GM18909 (cell line): ENCODE data around the gene UCHL5.
"Not testable (repeated sequence)": the region's sequence is repeated elsewhere in the genome, so short reads cannot be mapped to it uniquely, and the experiment has no call there.

ENCODE experiments used
- ATAC-seq: cut with Tn5 transposase; IDR thresholded peaks from one replicate; pipeline ENCODE4 v1.9.1; 2021; ENCODE audit warnings: mild to moderate bottlenecking; ENCODE audit not compliant: unreplicated experiment, poor library complexity

The UCHL5 gene

DNA sequence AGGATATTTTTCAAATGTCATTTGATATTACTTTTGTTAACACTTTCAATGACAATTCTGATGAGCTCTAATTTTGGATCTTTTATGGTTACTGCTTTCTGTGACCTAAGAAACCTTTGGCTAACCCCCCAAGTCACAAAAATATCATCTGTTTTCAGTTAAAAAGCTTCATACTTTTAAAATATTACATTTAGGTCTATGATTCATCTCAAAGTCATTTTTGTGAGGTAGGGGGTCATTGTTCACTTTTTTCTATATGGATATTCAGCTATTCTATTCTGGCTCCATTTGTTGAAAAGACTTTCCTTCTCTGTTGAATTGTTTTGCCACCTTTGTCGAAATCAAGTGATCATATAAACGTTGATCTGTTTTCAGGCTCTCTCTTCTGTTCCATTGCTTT, 44.8 kb downstream of the UCHL5 start:
- no peak for ATAC-seq

DNA sequence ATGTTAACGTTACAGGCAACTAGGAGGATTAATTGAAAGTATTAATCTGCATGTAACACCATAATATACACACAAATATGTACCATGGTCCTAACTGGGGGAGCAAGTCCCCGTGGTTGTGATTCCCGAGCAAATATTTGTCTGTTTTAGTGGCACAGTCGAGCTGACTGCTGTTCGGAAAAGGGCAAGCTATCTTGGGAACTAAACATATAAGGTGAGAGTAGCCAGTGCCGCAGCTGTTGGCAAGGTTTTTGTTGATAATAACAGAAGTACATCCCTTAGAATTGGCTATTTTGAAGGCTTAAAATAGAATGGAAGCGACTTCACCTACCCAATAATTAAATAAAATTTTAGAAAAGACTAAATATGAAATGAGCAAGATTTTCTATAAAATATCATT, 45.5 kb downstream of the UCHL5 start:
- no peak for ATAC-seq

DNA sequence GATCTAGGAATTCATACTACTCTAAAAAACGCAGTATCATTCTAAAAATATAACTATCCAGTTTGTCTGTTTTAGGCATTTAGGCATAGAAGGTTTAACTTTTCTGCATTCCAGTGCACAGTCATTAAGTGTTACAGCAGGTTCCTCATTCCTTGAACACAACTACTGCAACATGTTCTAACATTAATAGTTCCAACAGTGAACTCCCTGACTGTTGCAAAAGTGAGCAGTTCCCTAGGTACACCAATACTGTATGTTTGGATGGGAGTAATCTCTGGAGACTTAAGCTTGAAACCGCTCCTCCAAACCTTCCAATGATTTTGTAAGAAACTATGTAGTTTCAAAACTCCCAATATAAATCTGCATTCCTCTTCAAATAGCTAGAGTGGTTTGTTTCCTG, 46.2 kb downstream of the UCHL5 start:
- no peak for ATAC-seq

DNA sequence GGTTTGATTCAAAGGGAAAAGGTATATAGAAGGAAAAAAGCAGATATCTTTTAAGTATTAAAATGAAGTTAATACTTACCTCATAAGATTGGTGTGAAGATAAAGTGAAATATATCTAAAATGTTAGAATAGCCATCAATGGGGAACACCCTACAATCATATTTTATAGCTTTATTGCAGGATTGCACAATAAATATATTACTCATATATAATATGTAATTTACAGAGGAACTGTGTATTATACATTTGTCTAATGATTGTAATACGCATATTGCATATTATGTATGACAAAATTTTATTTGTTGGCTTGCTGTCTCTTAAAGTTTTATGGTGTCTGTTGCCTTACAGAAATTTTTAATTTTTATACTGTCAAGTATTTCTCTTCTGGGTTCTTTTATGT, 47.8 kb downstream of the UCHL5 start:
- ATAC-seq: no peak

DNA sequence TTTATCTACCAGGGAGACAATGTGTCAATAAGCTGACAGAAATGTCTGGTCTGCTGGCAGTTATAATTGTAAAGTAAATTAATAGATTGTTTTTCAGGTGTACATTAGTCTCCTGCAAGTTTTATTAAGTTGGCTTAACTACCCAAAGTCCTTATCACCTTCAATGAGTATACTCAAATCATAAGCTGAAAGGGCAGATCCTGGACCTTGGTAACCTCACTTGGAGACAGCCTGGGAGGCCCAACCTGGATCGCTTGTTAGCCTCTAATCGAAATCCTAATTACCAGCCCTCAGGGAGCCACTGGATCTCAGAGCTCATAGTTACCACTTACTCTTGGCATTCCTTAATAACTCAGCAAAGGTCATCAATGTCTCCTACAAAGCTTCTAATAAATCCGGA, 49.7 kb downstream of the UCHL5 start:
- no peak for ATAC-seq

DNA sequence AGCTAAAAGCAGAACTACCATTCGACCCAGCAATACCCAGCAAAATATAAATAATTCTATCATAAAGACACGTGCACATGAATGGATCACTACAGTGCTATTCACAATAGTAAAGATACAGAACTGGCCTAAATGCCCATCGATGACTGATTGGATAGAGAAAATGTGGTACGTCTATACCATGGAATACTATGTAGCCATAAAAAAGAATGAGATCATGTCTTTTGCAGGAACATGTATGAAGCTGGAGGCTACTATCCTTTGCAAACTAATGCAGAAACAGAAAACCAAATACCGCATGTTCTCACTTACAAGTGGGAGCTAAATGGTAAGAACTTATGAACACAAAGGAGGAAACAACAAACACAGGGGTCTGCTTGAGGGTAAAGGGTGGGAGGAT, 53.4 kb downstream of the UCHL5 start:
- ATAC-seq: no peak

DNA sequence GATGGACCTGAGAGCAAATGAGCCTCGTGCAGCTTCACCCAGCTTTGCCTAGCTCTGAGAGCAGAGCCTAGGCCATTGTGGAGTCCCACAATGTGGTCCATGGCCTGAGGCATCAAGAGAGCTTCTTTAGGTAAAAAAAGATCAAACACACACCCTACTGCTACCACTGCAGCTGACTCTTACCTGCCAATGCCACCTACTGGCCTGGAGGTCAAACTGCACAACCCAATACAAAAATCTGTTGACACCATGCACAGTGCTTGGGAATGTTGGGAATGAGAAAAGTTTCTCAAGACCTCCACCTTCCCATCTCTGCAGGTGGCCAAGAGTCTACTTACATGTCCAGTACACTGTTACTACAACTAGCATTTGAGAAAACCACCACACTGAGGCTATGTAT, 60.6 kb downstream of the UCHL5 start:
- no peak for ATAC-seq

DNA sequence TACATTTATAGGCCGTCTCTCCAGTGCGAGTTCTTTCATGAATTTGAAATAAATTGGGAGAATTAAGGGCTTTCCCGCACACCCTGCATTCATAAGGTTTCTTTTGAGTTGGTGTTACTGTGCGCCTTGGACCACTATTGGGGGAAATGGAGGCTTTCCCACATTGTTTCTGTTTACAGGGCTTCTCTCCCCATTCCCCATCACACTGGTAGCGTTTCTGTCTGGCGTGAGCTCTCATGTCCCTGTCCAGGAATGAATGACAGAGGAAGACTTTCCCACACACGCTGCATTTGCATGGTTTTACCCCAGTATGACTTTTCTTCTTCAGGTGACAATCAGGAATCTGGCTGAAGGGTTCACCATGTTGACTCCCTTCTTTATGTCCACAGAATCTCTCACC, 65.0 kb downstream of the UCHL5 start:
- ATAC-seq: no peak

DNA sequence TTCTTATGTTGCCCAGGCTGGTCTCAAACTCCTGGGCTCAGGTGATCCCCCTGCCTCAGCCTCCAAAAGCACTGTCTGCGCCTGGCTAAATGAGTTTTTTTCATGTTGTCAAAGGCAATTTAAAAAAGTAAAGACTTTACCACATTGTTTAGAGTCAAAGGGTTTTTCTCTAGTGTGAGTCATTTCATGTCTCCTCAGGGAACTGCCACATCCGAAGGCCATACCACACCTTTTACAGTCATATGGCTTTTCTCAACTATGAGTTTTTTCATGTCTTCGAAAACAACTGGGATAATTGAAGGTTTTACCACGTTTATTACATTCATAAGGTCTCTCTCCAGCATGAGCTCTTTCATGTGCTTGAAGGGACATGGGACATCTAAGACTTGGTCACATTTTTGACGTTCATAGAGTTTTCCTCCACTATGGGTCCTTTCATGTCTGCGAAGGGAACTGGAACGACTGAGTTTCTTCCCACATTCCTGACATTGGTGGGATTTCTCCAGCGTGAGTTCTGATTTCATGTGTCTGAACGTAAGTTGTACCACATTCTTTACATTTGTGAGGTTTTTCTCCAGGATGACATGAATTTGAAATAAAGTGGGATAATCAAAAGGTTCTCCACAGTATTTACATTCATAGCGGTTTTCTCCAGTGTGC, 65.6 kb downstream of the UCHL5 start:
- no peak for ATAC-seq

DNA sequence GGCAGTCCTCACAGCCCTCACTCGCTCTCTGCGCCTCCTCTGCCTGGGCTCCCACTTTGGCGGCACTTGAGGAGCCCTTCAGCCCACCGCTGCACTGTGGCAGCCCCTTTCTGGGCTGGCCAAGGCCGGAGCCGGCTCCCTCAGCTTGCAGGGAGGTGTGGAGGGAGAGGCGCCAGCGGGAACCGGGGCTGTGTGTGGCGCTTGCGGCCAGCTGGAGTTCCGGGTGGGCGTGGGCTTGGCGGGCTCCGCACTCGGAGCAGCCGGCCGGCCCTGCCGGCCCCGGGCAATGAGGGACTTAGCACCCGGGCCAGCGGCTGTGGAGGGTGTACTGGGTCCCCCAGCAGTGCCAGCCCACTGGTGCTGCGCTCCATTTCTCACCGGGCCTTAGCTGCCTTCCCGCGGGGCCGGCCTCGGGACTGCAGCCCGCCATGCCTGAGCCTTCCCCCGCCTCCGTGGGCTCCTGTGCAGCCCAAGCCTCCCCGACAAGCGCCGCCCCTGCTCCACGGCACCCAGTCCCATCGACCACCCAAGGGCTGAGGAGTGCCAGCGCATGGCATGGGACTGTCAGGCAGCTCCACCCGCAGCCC, 72.3 kb downstream of the UCHL5 start:
- ATAC-seq: not testable (repeated sequence)

DNA sequence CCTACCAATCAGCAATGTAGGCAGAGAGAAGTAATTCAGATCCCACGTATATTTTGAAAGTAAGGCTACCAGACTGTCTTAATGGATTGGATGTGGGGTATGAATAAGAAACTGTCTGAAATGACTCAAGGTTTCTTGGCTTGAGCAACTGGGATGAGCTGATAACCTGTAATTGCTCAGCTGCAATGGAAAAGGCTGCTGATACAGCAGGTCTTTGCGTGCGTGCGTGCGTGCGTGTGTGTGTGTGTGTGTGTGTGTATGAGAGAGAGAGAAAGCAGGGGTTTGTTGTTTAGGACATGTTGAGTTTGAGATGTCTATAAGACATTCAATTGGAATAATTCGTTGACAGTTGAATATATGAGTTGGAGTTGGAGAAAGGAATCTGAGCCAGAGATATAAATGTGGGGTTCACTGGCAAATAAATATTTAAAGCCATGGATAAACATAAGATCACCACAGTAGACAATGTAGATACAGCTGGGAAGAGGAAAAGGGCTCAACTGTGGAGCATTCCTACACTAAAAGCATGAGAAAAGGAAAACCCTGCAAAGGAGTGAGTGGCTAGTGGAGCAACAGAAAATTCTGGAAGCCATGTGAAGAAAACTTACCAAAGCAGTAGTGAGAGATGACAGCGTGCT, 72.9 kb downstream of the UCHL5 start:
- ATAC-seq: no peak

DNA sequence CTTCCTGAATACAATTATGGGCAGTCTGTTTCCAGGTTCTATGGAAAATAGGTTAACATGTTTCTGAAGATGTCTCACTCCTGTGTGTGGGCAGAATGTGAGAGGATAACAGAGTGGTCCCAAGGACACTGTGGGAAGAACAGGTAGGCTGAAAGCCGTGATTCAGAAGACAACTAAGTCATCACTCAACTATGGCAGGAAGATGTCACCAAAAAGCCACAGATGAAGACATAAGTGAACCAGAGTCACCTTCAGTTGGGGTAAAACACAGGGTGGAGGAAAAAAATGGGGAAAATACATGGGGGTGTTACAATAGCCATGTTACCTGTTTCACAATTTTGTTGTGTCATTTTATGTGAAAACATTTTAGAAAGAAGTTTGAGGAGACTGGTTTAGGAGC, 75.1 kb downstream of the UCHL5 start:
- ATAC-seq: no peak

DNA sequence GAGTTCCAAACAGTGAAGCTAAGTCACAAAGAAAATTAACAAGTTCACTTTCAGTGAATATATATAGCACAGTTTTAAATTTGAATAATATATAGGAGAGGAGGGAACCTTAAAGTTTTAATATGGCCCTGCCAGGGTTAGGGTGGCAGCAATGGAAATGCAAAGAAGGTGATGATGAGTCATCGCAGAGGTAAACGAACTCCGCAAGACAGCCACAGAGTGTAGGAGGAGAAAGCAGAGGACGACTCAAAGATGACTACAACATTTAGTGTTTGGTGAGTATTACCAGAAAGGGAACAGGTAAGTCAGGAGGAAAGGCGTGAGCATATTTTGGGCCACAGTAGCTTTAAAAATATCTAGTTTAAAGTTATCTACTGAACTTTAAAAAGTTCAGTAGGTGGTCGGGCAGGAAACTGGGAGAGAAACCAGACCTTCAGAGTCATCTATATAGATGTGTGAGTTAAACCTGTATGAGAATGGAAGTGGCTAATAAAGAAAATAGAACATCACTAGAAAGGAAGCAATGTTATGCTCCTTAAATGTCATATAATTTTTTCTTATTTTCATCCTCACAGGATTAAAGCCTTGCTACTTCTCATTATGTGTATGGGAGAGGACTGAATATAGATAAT, 75.7 kb downstream of the UCHL5 start:
- no peak for ATAC-seq

DNA sequence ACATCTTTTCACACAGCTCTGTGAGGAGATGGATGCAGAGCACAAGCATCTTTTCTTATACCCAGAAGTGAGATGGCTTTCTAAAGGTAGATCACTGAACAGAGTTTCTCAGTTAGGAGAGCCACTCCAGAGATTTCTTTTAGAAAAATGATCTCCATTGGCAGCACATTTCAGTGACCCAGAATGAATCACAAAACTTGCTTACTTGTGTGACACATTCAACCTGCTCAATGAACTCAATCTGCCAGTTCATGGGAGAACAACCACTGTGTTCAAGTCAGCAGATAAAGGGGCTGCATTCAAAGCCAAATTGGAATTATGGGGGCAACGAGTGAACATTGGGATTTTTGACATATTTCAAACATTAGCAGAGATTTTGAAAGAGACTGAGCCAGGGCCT, 78.3 kb downstream of the UCHL5 start:
- no peak for ATAC-seq

DNA sequence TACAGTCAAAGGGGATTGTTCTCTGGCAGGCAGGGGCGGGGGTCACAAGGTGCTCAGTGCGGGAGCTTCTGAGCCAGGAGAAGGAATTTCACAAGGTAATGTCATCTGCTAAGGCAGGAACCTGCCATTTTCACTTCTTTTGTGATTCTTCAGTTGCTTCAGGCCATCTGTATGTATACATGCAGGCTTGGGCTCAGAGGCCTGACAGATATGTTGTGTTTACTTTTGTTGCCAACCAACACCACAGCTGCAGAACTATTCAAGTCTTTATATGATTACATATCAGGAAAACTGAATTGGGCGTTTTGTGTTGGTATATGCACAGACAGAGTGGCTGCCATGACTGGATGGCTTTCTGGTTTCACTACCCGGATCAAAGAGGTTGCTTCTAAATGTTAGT, 78.8 kb downstream of the UCHL5 start:
- not testable (repeated sequence) for ATAC-seq

DNA sequence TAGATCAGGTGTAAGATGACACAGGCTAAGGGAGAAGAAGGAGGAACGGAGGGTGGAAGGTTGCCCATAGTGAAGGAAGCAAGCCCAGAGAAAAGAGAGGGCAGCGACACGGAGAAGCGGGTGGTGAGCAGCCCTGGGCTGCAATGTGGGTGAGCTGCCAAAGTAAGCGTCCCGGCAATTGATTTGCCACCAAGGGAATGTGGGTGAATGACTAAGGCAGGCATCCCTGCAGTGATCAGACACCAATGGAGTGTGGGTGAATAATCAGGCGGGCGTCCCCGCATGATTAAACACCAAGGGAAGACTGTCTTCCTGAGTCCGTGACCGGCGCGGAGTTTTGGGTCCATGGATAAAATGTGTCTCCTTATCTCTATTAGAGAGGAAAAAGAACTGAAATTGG, 79.6 kb downstream of the UCHL5 start:
- no peak for ATAC-seq

DNA sequence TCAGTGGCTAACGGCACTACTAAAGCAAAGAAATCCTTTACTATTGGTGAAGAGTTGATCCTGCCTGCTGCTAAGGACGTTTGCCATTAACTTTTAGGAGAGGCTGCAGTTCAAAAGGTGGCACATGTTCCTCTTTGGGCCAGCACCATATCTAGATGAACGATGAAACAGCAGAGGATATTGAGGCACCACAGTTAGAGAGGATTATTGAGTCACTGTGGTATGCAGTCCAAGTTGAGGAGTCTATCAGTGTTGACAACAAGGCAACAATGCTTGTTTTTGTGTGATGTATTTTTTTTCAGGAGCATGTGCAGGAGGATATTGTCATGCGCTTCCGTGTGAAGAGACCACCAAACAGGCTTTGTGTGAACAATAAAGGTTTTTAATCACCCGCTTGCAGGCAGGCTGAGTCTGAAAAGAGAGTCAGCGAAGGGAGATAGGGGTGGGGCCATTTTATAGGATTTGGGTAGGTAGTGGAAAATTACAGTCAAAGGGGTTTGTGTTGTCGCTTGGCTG, 80.9 kb downstream of the UCHL5 start:
- ATAC-seq: no peak

DNA sequence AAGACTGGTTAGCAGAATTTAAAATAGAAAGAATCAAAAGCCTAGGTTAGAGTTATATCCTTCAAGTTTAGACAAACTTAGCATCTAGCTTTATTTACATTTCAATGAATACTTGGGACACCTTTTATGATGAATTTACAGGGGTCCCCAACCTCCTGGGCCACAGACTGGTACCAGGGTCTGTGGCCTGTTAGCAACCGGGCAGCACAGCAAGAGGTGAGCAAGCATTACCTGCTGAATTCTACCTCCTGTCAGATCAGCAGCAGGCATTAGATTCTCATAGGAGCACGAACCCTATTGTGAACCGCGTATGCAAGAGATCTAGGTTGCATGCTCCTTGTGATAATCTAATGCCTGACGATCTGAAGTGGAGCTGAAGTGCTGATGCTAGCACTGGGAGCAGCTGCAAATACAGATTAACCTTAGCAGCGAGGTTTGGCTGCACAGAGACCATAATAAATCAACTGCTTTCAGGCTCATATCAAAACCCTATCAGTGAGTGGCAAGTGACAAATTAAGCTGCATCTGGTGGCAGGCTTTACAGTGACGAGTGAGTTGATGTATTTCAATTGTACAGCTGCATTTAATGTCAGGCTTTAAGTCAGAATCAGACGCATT, 82.0 kb downstream of the UCHL5 start:
- no peak for ATAC-seq

DNA sequence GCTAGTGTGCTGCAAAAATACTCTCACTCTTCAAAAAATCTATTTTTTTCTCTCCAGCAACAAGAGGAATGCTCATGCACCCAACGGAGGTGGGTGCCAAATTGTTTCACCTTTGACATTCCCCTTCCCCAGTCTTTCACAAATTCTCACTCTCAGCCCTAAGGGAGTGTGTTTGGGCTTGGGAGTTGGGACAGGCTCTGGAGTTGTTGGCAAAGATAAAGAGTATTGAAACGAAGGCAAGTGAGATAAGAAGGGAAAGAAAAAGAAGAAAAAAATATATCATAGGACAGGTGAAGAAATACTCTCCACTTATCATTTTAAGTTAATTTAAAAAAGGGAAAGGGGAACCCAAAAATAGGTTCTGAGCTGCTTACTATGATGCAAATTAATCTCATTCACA, 82.6 kb downstream of the UCHL5 start:
- ATAC-seq: no peak

DNA sequence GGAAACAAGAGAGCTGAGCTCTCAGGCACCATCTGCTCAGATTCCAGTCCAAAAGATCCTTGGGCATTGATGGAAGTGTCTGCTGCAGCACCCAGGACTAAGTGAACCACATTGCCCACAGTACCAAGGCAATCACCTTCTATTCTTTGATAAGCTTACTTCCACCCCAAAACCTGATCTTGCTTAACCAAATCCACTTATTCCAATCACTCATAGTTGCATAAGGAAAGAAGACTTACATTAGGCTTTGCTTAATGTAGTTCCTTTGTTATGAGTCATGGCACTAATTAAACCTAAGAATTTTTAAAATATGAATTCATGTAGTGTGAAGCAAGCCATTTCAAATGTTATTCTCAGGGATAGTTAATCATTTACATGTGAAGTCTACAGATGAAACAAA, 84.5 kb downstream of the UCHL5 start:
- ATAC-seq: no peak

DNA sequence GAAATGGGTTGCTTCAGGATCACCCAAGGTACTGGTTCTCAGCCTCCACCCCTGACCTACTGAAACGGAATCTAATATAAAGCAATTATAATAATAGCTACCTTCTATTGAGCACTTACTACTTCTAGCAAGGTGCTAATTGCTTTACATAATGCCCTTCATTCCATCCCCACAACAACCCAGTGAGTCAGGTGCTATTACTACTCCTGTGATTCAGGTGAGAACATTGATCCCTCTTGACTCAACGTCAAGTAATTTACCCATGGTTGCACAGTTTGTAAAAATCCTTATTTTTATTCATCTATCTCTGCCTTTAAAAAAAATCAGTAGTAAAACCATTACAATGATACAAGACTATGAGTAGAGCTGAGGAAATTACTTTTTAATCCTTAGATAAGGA, 85.2 kb downstream of the UCHL5 start:
- no peak for ATAC-seq
